GDM1 (cell line): Measurements from ENCODE around the gene DDX20.
"Not testable (repeated sequence)": the region's sequence is repeated elsewhere in the genome, so short reads cannot be mapped to it uniquely, and the experiment has no call there.

Experiments used
- DNase-seq: peaks from one replicate; lab custom pipeline; 2025; lab: John Stamatoyannopoulos, UW

Gene DDX20

GRCh38 chr1:111792249-111792648, 36.5 kb downstream of the DDX20 start:
- DNase-seq = no peak

DNA sequence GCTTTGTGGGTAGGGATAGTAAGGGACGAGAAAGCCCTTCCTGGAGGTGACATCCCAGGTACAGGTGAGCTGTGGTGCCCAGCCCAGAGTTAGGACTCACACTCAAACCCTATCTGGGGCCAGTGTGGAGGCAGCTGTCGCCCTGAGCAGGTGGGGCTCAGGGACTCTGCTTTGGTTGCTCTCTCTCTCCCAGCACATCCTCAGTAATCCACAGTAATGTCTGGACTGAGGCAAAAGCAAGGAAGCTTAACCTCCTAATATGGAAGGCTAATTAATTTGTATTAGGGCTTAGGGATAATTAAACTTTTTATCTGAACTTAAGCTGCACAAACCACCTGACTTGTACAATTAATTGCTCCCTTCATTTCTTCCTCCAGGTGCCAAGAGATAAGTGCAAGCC, 38.2 kb downstream of the DDX20 start:
- no peak for DNase-seq

DNA sequence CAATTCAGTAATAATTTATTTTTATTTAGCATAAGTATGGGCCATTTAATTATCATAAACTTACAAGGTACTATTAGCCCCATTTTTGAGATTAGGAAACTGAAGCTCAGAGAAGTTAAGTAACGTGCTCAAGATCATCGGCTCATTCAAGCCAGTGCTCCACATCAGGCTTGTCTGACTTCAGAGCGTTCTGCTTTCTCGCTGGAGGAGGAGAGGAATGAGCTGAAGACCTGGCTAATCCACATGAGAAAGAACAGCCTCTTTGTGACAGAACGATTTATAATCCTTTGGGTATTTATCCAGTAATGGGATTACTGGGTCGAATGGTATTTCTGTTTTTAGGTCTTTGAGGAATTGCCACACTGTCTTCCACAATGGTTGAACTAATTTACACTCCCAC, 39.7 kb downstream of the DDX20 start:
- DNase-seq = no peak

DNA sequence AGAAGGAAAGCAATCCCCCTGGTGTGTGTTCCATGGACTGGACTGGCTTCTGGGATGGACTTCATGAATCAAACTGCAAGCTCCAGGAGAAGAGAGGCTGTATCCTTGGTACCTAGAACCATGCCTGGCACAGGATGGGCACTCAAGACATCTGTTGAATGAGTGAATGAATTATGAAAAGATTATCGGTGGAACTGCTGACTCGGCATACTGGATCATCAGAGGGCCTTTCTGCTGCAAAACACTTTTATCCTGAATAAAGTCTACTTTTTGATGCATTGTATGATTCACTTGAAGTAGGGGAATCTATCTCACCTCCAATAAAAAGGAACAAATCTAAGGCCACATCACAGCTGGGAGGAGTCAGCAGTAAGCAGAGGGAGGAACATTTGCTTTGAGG, 42.9 kb downstream of the DDX20 start:
- DNase-seq = no peak

GRCh38 chr1:111799722-111800121, 44.0 kb downstream of the DDX20 start:
- not testable (repeated sequence) for DNase-seq

- DNase-seq = no peak
These were observed 45.6 kb downstream of the DDX20 start for GRCh38 chr1:111801071-111801850.

DNA sequence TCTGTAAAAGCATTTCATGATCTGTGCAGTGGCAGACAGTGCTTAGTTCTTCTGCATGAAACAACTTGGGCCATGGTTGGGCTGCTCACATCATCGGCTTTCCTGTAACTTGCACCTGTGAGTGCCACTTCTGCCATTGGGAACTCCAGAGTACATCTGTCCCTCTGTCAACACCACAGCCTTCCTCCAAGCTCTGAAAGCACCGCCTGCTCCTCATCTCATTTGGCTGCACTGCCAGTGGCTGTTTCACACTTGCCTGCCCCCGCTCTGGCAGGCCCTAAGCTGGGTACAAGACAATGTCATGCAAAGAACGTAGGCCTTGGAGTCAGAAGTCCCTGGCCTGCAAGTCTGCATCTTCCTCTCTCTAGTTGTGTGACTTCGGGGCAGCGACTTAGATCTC, 46.4 kb downstream of the DDX20 start:
- DNase-seq = no peak

DNA sequence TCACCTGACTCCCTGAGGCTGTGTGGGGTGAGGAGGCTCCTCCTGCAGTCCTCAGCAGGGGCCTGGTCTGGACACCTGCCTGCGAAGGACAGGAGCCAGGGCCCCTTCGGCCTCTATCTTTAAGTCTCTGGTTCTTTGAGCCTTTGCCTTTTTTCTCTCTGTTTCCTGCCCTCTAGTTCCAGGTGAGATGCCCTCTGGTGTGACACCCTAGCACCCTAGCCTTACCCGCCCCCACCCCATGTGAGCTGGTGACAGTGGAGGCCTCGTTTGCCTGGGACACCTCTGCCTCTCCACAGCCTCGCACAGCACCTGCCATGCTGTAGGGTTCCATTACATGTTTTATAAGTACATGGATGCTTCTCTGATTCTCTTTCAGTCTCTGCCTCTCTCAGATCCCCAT, 47.3 kb downstream of the DDX20 start:
- DNase-seq = no peak

DNA sequence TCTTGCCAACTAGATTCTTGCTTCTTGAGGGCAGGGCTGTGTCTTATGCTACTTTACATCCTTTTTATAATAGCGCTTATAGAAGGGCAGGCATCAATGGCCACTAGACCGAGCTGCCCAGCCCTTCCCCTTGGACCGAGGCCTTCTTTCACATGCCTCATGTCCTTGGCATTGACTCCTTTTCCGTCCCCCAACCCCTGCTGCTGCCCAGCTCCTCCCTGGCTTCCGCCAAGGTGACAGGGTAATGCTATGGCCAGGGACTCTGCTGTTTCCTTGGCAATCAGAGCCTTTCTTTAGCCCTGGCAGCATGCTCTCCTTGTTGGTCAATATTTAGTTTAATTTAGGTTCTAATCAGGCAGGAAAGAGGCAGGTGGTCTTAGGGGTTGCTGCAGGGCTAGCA, 48.2 kb downstream of the DDX20 start:
- no peak for DNase-seq

- DNase-seq = no peak
These were observed 49.1 kb downstream of the DDX20 start for GRCh38 chr1:111804776-111805175.

DNA sequence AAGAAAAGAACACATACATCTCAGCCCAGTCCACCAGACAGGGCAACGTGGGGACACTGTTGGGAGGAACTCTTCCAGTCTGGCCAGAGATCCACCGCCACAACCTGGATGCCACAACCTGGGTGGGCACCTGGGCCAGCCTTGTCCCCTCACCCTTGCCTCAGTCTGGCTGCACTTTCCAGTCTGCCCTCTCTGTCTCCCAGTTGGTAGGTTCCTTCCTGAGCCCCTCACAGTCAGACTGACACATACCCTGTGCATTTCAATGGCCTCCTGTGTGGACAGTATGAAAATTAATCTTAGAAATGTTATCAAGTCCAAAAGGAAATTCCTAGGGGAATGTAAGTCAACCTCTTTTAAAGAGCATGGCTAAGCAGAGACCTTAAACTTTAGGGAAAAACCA, 49.5 kb downstream of the DDX20 start:
- no peak for DNase-seq

- DNase-seq = no peak
These were observed 56.2 kb downstream of the DDX20 start for GRCh38 chr1:111811891-111812290.

- no peak for DNase-seq
These were observed 56.6 kb downstream of the DDX20 start for GRCh38 chr1:111812306-111812705.

GRCh38 chr1:111813440-111814304, 58.0 kb downstream of the DDX20 start:
- DNase-seq = no peak

- no peak for DNase-seq
These were observed 58.6 kb downstream of the DDX20 start for GRCh38 chr1:111814305-111814628.

- no peak for DNase-seq
These were observed 58.9 kb downstream of the DDX20 start for GRCh38 chr1:111814642-111815041.
